Measurements from ENCODE around the gene EVL.
"Not testable (repeated sequence)": the region's sequence is repeated elsewhere in the genome, so short reads cannot be mapped to it uniquely, and the experiment has no call there.

The EVL gene

GRCh38 chr14:100038065-100038464 lies 27.2 kb upstream of the EVL start:
- DNase-seq (ENCODE audit: low read depth in 2 of 2): no peak

- DNase-seq (ENCODE audit: low read depth in 2 of 2): no peak
Observed at GRCh38 chr14:100039903-100040302, 25.3 kb upstream of the EVL start.

- no peak for DNase-seq (ENCODE audit: low read depth in 2 of 2)
Observed at GRCh38 chr14:100041271-100041670, 24.0 kb upstream of the EVL start.

- DNase-seq (ENCODE audit: low read depth in 2 of 2): no peak
Observed at GRCh38 chr14:100042286-100042685, 22.9 kb upstream of the EVL start.

GRCh38 chr14:100045642-100046344 lies 19.4 kb upstream of the EVL start:
- no peak for DNase-seq (ENCODE audit: low read depth in 2 of 2)

GRCh38 chr14:100047600-100047999 lies 17.6 kb upstream of the EVL start:
- no peak for DNase-seq (ENCODE audit: low read depth in 2 of 2)

GRCh38 chr14:100048786-100049185 lies 16.4 kb upstream of the EVL start:
- no peak for DNase-seq (ENCODE audit: low read depth in 2 of 2)

- DNase-seq (ENCODE audit: low read depth in 2 of 2): no peak
Observed at GRCh38 chr14:100049220-100049619, 16.0 kb upstream of the EVL start.

- DNase-seq (ENCODE audit: low read depth in 2 of 2): no peak
Observed at GRCh38 chr14:100051103-100051502, 14.1 kb upstream of the EVL start.

- DNase-seq (ENCODE audit: low read depth in 2 of 2): no peak
Observed at GRCh38 chr14:100051543-100051942, 13.7 kb upstream of the EVL start.

GRCh38 chr14:100052819-100053218 lies 12.4 kb upstream of the EVL start:
- no peak for DNase-seq (ENCODE audit: low read depth in 2 of 2)

- no peak for DNase-seq (ENCODE audit: low read depth in 2 of 2)
Observed at GRCh38 chr14:100054316-100055075, 10.7 kb upstream of the EVL start.

GRCh38 chr14:100056431-100056830 lies 8.8 kb upstream of the EVL start:
- DNase-seq (ENCODE audit: low read depth in 2 of 2): no peak

GRCh38 chr14:100056964-100057795 lies 8.0 kb upstream of the EVL start:
- DNase-seq (ENCODE audit: low read depth in 2 of 2): no peak

- DNase-seq (ENCODE audit: low read depth in 2 of 2): no peak
Observed at GRCh38 chr14:100058777-100059437, 6.3 kb upstream of the EVL start.

- DNase-seq (ENCODE audit: low read depth in 2 of 2): no peak
Observed at GRCh38 chr14:100059438-100059781, 5.8 kb upstream of the EVL start.

GRCh38 chr14:100060760-100061159 lies 4.5 kb upstream of the EVL start:
- no peak for DNase-seq (ENCODE audit: low read depth in 2 of 2)

- DNase-seq (ENCODE audit: low read depth in 2 of 2): no peak
Observed at GRCh38 chr14:100062590-100062989, 2.6 kb upstream of the EVL start.

- no peak for DNase-seq (ENCODE audit: low read depth in 2 of 2)
Observed at GRCh38 chr14:100063314-100063941, 1.8 kb upstream of the EVL start.

GRCh38 chr14:100064335-100065092 lies 708 bp upstream of the EVL start:
- DNase-seq (ENCODE audit: low read depth in 2 of 2): not testable (repeated sequence)

Data from stimulated activated CD4-positive, alpha-beta T cell treated with anti-CD3 and anti-CD28 coated beads, Interleukin-4, amount 100 ng/mL, for 48 hours (primary cell).